ENCODE data around the gene GATB.

DNA sequence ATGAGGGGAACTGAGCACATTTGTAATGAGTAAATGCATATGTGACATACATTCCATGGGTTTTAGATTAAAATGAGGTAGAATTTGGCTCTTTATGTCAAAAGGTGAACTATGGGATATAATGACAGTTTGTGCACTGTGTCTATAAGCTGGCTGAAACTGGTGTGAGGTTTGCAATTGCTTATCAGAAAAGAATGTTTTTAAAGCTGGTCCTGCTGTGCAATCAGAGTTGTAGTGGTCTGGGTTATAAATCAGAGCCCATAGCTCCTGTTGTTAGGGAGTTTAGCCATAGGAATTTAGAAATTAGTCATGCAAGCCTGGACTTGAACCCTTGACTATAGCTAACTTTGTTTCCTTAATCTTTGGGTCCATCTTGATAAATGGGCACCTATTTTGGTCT, 23.1 kb upstream of the GATB start:
- TF ChIP-seq, protein P1, sequence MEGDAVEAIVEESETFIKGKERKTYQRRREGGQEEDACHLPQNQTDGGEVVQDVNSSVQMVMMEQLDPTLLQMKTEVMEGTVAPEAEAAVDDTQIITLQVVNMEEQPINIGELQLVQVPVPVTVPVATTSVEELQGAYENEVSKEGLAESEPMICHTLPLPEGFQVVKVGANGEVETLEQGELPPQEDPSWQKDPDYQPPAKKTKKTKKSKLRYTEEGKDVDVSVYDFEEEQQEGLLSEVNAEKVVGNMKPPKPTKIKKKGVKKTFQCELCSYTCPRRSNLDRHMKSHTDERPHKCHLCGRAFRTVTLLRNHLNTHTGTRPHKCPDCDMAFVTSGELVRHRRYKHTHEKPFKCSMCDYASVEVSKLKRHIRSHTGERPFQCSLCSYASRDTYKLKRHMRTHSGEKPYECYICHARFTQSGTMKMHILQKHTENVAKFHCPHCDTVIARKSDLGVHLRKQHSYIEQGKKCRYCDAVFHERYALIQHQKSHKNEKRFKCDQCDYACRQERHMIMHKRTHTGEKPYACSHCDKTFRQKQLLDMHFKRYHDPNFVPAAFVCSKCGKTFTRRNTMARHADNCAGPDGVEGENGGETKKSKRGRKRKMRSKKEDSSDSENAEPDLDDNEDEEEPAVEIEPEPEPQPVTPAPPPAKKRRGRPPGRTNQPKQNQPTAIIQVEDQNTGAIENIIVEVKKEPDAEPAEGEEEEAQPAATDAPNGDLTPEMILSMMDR (IDR thresholded peaks at IDR 0.05; ENCODE audit: low read depth, low read length), result no peak
- no peak for TF ChIP-seq EZH2phosphoT487 (IDR thresholded peaks at IDR 0.05; ENCODE audit: low read depth)
